Stimulated activated naive CD8-positive, alpha-beta T cell treated with anti-CD3 and anti-CD28 coated beads, Interleukin-15, Interleukin-2, amounts not matched to agents 100 ng/mL and 50 ng/mL, for 24 hours (primary cell): Measurements from ENCODE around the gene ZNF593.

Experiments
- H3K27ac Mint-ChIP-seq: one replicate; pipeline ENCODE4 v1.8.0; 2021; ENCODE audit warnings: mild to moderate bottlenecking, mixed read lengths
- H3K27me3 Mint-ChIP-seq: one replicate; pipeline ENCODE4 v1.8.0; 2021; ENCODE audit warnings: mixed read lengths
- H3K36me3 Mint-ChIP-seq: one replicate; pipeline ENCODE4 v1.8.0; 2021; ENCODE audit warnings: low read depth, mixed read lengths
- H3K4me1 Mint-ChIP-seq: one replicate; pipeline ENCODE4 v1.8.0; 2021; ENCODE audit warnings: low read depth, mixed read lengths
- H3K4me3 Mint-ChIP-seq: one replicate; pipeline ENCODE4 v1.8.0; 2021; ENCODE audit warnings: mild to moderate bottlenecking, mixed read lengths
- H3K9me3 Mint-ChIP-seq: one replicate; pipeline ENCODE4 v1.8.0; 2021; ENCODE audit warnings: mixed read lengths

The ZNF593 gene

GRCh38 chr1:26200413-26200812 lies 30.7 kb downstream of the ZNF593 start:
- Mint-ChIP-seq H3K4me1 (peaks cover 24% of the 10 kb centered on the region), H3K27me3 (no peaks in the 10 kb centered on the region), H3K36me3 (no peaks in the 10 kb centered on the region), H3K9me3 (no peaks in the 10 kb centered on the region), H3K27ac (no peak overlapping the region), H3K4me3 (no peak overlapping the region)

- no peaks in the 10 kb centered on the region for H3K9me3 Mint-ChIP-seq
- H3K27ac Mint-ChIP-seq: no peak overlapping the region
- peaks cover 24% of the 10 kb centered on the region for H3K4me1 Mint-ChIP-seq
These were observed 34.1 kb downstream of the ZNF593 start for GRCh38 chr1:26203642-26204318.

GRCh38 chr1:26210147-26210870 lies 40.6 kb downstream of the ZNF593 start:
- no peaks in the 10 kb centered on the region for H3K4me1 Mint-ChIP-seq
- no peak overlapping the region for H3K27ac Mint-ChIP-seq
- no peaks in the 10 kb centered on the region for H3K27me3 Mint-ChIP-seq
- H3K36me3 Mint-ChIP-seq: no peaks in the 10 kb centered on the region
- no peaks in the 10 kb centered on the region for H3K9me3 Mint-ChIP-seq
- no peak overlapping the region for H3K4me3 Mint-ChIP-seq

More at GRCh38 chr1:26203642-26204318, 34.1 kb downstream of the ZNF593 start:
- Mint-ChIP-seq H3K36me3 (no peaks in the 10 kb centered on the region), H3K4me3 (no peak overlapping the region), H3K27me3 (no peaks in the 10 kb centered on the region)

GRCh38 chr1:26212726-26213125 lies 43.0 kb downstream of the ZNF593 start:
- Mint-ChIP-seq H3K27me3 (no peaks in the 10 kb centered on the region), H3K4me3 (no peak overlapping the region), H3K9me3 (no peaks in the 10 kb centered on the region), H3K36me3 (no peaks in the 10 kb centered on the region), H3K27ac (no peak overlapping the region), H3K4me1 (no peaks in the 10 kb centered on the region)

GRCh38 chr1:26213335-26213905 lies 43.7 kb downstream of the ZNF593 start:
- Mint-ChIP-seq H3K9me3 (no peaks in the 10 kb centered on the region), H3K4me3 (no peak overlapping the region), H3K27me3 (no peaks in the 10 kb centered on the region), H3K27ac (no peak overlapping the region), H3K4me1 (no peaks in the 10 kb centered on the region), H3K36me3 (no peaks in the 10 kb centered on the region)

- H3K27me3 Mint-ChIP-seq: no peaks in the 10 kb centered on the region
- no peak overlapping the region for H3K27ac Mint-ChIP-seq
- H3K9me3 Mint-ChIP-seq: no peaks in the 10 kb centered on the region
- H3K36me3 Mint-ChIP-seq: no peaks in the 10 kb centered on the region
- H3K4me1 Mint-ChIP-seq: no peaks in the 10 kb centered on the region
- no peak overlapping the region for H3K4me3 Mint-ChIP-seq
These were observed 45.5 kb downstream of the ZNF593 start for GRCh38 chr1:26215246-26215645.

GRCh38 chr1:26218906-26219494 lies 49.3 kb downstream of the ZNF593 start:
- Mint-ChIP-seq H3K4me1 (no peaks in the 10 kb centered on the region), H3K36me3 (no peaks in the 10 kb centered on the region), H3K27ac (no peak overlapping the region), H3K9me3 (no peaks in the 10 kb centered on the region), H3K4me3 (no peak overlapping the region), H3K27me3 (peaks cover 3% of the 10 kb centered on the region)
